ENCODE results near the gene LHX5.

Gene LHX5

GRCh38 chr12:113439301-113439597 lies 32.4 kb downstream of the LHX5 start:
- no peak for DNase-seq (ENCODE audit: low read depth in 2 of 2)

- DNase-seq (ENCODE audit: low read depth in 2 of 2), result no peak
Measured at GRCh38 chr12:113438523-113439300, 33.0 kb downstream of the LHX5 start.

- no peak for DNase-seq (ENCODE audit: low read depth in 2 of 2)
Measured at GRCh38 chr12:113437729-113438100, 34.0 kb downstream of the LHX5 start.

GRCh38 chr12:113436993-113437728 lies 34.5 kb downstream of the LHX5 start:
- no peak for DNase-seq (ENCODE audit: low read depth in 2 of 2)

- DNase-seq (ENCODE audit: low read depth in 2 of 2), result no peak
Measured at GRCh38 chr12:113436586-113436985, 35.1 kb downstream of the LHX5 start.

- DNase-seq (ENCODE audit: low read depth in 2 of 2), result no peak
Measured at GRCh38 chr12:113435367-113435766, 36.3 kb downstream of the LHX5 start.

- DNase-seq (ENCODE audit: low read depth in 2 of 2), result no peak
Measured at GRCh38 chr12:113432986-113433385, 38.7 kb downstream of the LHX5 start.

- no peak for DNase-seq (ENCODE audit: low read depth in 2 of 2)
Measured at GRCh38 chr12:113428482-113428881, 43.2 kb downstream of the LHX5 start.

- no peak for DNase-seq (ENCODE audit: low read depth in 2 of 2)
Measured at GRCh38 chr12:113427882-113428281, 43.8 kb downstream of the LHX5 start.

GRCh38 chr12:113425960-113426453 lies 45.7 kb downstream of the LHX5 start:
- no peak for DNase-seq (ENCODE audit: low read depth in 2 of 2)

GRCh38 chr12:113424915-113425823 lies 46.5 kb downstream of the LHX5 start:
- peak; percentile 10 to 53 for DNase-seq (ENCODE audit: low read depth in 2 of 2)

- no peak for DNase-seq (ENCODE audit: low read depth in 2 of 2)
Measured at GRCh38 chr12:113424456-113424855, 47.2 kb downstream of the LHX5 start.

- no peak for DNase-seq (ENCODE audit: low read depth in 2 of 2)
Measured at GRCh38 chr12:113422886-113423669, 48.6 kb downstream of the LHX5 start.

- peak in 1 of 2 experiments; percentile 20 for DNase-seq (ENCODE audit: low read depth in 2 of 2)
Measured at GRCh38 chr12:113422030-113422885, 49.4 kb downstream of the LHX5 start, which contains the start of gene SDSL. SDSL (plus strand) TSS chr12:113422380; CDS start chr12:113427983, 5,603 bp downstream.

GRCh38 chr12:113420996-113421595 lies 50.6 kb downstream of the LHX5 start:
- no peak for DNase-seq (ENCODE audit: low read depth in 2 of 2)

GRCh38 chr12:113418213-113418879 lies 53.3 kb downstream of the LHX5 start:
- DNase-seq (ENCODE audit: low read depth in 2 of 2), result no peak

GRCh38 chr12:113416091-113416754 lies 55.4 kb downstream of the LHX5 start:
- no peak for DNase-seq (ENCODE audit: low read depth in 2 of 2)

GRCh38 chr12:113414519-113415038 lies 57.1 kb downstream of the LHX5 start:
- DNase-seq (ENCODE audit: low read depth in 2 of 2), result no peak
